Stomach (tissue), 4 donors: Measurements from ENCODE around the gene VTI1A.

ENCODE experiments used
- CTCF ChIP-seq, 7 experiments: fragments of 450-650 bp in 4 of 7; fragments of 200-600 bp in 3 of 7; sonication (generic) in 3 of 7; IDR thresholded peaks; one replicate each; pipeline ENCODE4 v1.5.1; 2016 to 2019; ENCODE audit warnings: antibody characterized with exemption in 7 of 7, control low read depth in 2 of 7, mild to moderate bottlenecking in 1 of 7
- EP300 ChIP-seq: sonication (generic); formaldehyde crosslinking; IDR thresholded peaks from one replicate; pipeline ENCODE4 v1.6.1; 2017; ENCODE audit warnings: antibody characterized with exemption

- no peak for TF ChIP-seq CTCF (IDR thresholded peaks at IDR 0.05)
- no peak for TF ChIP-seq EP300
These were observed 400.8 kb downstream of the VTI1A start for GRCh38 chr10:112847778-112848177.
